ENCODE measurements around the gene PIBF1.

GRCh38 chr13:72757792-72758535, 24.0 kb upstream of the PIBF1 start:
- TF ChIP-seq CTCF (IDR thresholded peaks at IDR 0.05): no peak
- TF ChIP-seq ZFX (IDR thresholded peaks at IDR 0.05; ENCODE audit: borderline replicate concordance): no peak
